ENCODE measurements around the gene CBFB. TPM values are rescaled to one million over a fixed set of nuclear protein-coding genes. Genes with fewer than 3 reads are reported as not detected.

CBFB gene
- polyA plus RNA-seq, 1 donor from 2014 or later, result 32.6 TPM

GRCh38 chr16:67034487-67034886, 5.5 kb downstream of the CBFB start:
- H3K27ac ChIP-seq (ENCODE audit: low read length), result no peak overlapping the region
- no peaks in the 10 kb centered on the region for H3K36me3 ChIP-seq (ENCODE audit: insufficient read depth, low read length)
- no peaks in the 10 kb centered on the region for H3K9me3 ChIP-seq (ENCODE audit: low read length)
- no peaks in the 10 kb centered on the region for H3F3A ChIP-seq (ENCODE audit: insufficient read depth, low read length, poor library complexity, severe bottlenecking)
- TF ChIP-seq CTCF (IDR thresholded peaks at IDR 0.05; ENCODE audit: poor library complexity, severe bottlenecking), result no peak
- no peak for TF ChIP-seq REST (IDR thresholded peaks at IDR 0.05; ENCODE audit: borderline replicate concordance)
- TF ChIP-seq RAD21 (conservative IDR thresholded peaks at IDR 0.05), result no peak
- TF ChIP-seq TAF1 (IDR thresholded peaks at IDR 0.05; ENCODE audit: low read depth), result no peak
- TF ChIP-seq EZH2 (IDR thresholded peaks at IDR 0.05; ENCODE audit: borderline replicate concordance, insufficient read depth, low read length, poor library complexity, severe bottlenecking), result no peak
- no peak for TF ChIP-seq POLR2AphosphoS5 (IDR thresholded peaks at IDR 0.05)
- no peak for TF ChIP-seq EP300 (conservative IDR thresholded peaks at IDR 0.05; ENCODE audit: poor library complexity, severe bottlenecking)
- no peak for TF ChIP-seq MXI1 (conservative IDR thresholded peaks at IDR 0.05; ENCODE audit: poor library complexity, severe bottlenecking)
- TF ChIP-seq SMC3 (conservative IDR thresholded peaks at IDR 0.05; ENCODE audit: poor library complexity), result no peak
- no peak overlapping the region for H2AFZ ChIP-seq (ENCODE audit: low read depth, low read length)
- no peak overlapping the region for H3K4me3 ChIP-seq (ENCODE audit: low read length)
- H3K9ac ChIP-seq (ENCODE audit: low read length), result no peak overlapping the region
- no peak overlapping the region for H3K4me2 ChIP-seq (ENCODE audit: low read length)
- no peaks in the 10 kb centered on the region for H4K20me1 ChIP-seq (ENCODE audit: insufficient read depth)
- H3K79me2 ChIP-seq (replicated peaks; ENCODE audit: insufficient read depth, low read length), result peaks cover 36% of the 10 kb centered on the region
- H3K27me3 ChIP-seq (ENCODE audit: insufficient read depth, low read depth, low read length), result no peaks in the 10 kb centered on the region
- no peaks in the 10 kb centered on the region for H3K9me2 ChIP-seq (ENCODE audit: insufficient read depth, low read length)

GRCh38 chr16:67035364-67035763, 6.4 kb downstream of the CBFB start:
- Histone ChIP-seq H4K20me1 (ENCODE audit: insufficient read depth) (no peaks in the 10 kb centered on the region), H3K27ac (ENCODE audit: low read length) (no peak overlapping the region)

More at GRCh38 chr16:67035364-67035763, 6.4 kb downstream of the CBFB start:
- Histone ChIP-seq H3K36me3 (ENCODE audit: insufficient read depth, low read length) (no peaks in the 10 kb centered on the region), H3K79me2 (replicated peaks; ENCODE audit: insufficient read depth, low read length) (peaks cover 34% of the 10 kb centered on the region), H3K27me3 (ENCODE audit: insufficient read depth, low read depth, low read length) (no peaks in the 10 kb centered on the region), H3K4me2 (ENCODE audit: low read length) (no peak overlapping the region), H3K9me2 (ENCODE audit: insufficient read depth, low read length) (no peaks in the 10 kb centered on the region), H3K9me3 (ENCODE audit: low read length) (no peaks in the 10 kb centered on the region), H3F3A (ENCODE audit: insufficient read depth, low read length, poor library complexity, severe bottlenecking) (no peaks in the 10 kb centered on the region), H2AFZ (ENCODE audit: low read depth, low read length) (no peak overlapping the region), H3K9ac (ENCODE audit: low read length) (no peak overlapping the region), H3K4me3 (ENCODE audit: low read length) (no peak overlapping the region)
- TF ChIP-seq REST (IDR thresholded peaks at IDR 0.05; ENCODE audit: borderline replicate concordance) (no peak), RAD21 (conservative IDR thresholded peaks at IDR 0.05) (no peak), EP300 (conservative IDR thresholded peaks at IDR 0.05; ENCODE audit: poor library complexity, severe bottlenecking) (no peak), CTCF (IDR thresholded peaks at IDR 0.05; ENCODE audit: poor library complexity, severe bottlenecking) (no peak), SMC3 (conservative IDR thresholded peaks at IDR 0.05; ENCODE audit: poor library complexity) (no peak), MXI1 (conservative IDR thresholded peaks at IDR 0.05; ENCODE audit: poor library complexity, severe bottlenecking) (no peak), POLR2AphosphoS5 (IDR thresholded peaks at IDR 0.05) (no peak), TAF1 (IDR thresholded peaks at IDR 0.05; ENCODE audit: low read depth) (no peak), EZH2 (IDR thresholded peaks at IDR 0.05; ENCODE audit: borderline replicate concordance, insufficient read depth, low read length, poor library complexity, severe bottlenecking) (no peak)
